ENCODE results near the gene ASB5. TPM values are rescaled to one million over a fixed set of nuclear protein-coding genes. Genes with fewer than 3 reads are reported as not detected.

ASB5 gene
- total RNA-seq, 1 experiment from 2014 or later: not detected

DNA sequence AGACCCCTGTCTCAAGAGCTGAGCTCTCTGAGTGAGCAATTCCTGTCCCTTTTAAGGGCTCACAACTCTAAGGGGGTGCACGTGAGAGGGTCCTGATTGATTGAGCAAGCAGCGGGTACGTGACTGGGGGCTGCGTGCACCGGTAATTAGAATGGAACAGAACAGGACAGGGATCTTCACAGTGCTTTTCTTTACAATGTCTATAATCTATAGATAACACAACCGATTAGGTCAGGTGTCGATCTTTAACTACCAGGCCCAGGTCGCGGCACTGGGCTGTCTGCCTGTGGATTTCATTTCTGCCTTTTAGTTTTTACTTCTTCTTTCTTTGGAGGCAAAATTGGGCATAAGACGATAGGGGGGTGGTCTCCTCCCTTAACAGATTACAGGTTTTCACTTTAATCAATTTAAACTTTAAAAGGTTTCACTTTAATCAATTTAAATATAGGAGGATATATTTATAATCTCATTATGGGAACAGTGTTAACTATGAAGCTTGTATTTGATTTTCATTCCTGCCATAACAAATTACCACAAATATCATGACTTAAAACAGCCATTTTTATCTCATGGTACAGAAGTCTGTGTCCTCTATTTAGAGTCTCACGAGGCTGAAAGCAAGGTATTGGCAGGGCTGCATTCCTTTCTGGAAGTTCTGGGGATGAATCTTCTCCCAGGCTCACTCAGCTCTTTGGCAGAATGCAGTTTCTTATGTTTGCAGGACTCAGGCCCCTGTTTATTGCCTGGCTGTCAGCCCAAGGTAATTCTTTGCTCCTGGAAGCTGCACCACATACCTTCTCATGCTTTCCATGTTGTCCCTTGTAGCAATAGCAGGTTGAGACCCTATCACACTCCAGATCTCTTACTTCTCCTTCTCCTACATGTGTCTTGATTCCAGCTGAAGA lies 78.9 kb downstream of the ASB5 start:
- no TSS peak for BruUV-seq (replicated peaks)
- ChIA-PET CTCF (no interaction called here), POLR2A (no interaction called here)
- no peak overlapping the region for H3K4me3 ChIP-seq (ENCODE audit: low read depth, low read length)
- no peak overlapping the region for H3K27ac Mint-ChIP-seq (ENCODE audit: unreplicated experiment)
- no peaks in the 10 kb centered on the region for H3K9me3 Mint-ChIP-seq (ENCODE audit: unreplicated experiment)
- DNase-seq: no peak
- no peaks in the 10 kb centered on the region for H3K4me1 ChIP-seq
- H3K9me3 ChIP-seq: no peaks in the 10 kb centered on the region
- H3K36me3 Mint-ChIP-seq (ENCODE audit: insufficient read depth, unreplicated experiment): no peaks in the 10 kb centered on the region
- H3K27me3 ChIP-seq (replicated peaks; ENCODE audit: control insufficient read depth, insufficient read depth, low read length): no peaks in the 10 kb centered on the region
- TF ChIP-seq, protein P1, sequence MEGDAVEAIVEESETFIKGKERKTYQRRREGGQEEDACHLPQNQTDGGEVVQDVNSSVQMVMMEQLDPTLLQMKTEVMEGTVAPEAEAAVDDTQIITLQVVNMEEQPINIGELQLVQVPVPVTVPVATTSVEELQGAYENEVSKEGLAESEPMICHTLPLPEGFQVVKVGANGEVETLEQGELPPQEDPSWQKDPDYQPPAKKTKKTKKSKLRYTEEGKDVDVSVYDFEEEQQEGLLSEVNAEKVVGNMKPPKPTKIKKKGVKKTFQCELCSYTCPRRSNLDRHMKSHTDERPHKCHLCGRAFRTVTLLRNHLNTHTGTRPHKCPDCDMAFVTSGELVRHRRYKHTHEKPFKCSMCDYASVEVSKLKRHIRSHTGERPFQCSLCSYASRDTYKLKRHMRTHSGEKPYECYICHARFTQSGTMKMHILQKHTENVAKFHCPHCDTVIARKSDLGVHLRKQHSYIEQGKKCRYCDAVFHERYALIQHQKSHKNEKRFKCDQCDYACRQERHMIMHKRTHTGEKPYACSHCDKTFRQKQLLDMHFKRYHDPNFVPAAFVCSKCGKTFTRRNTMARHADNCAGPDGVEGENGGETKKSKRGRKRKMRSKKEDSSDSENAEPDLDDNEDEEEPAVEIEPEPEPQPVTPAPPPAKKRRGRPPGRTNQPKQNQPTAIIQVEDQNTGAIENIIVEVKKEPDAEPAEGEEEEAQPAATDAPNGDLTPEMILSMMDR (IDR thresholded peaks at IDR 0.05; ENCODE audit: insufficient read depth in 1 of 2, low read depth in 1 of 2, low read length in 1 of 2, severe bottlenecking in 1 of 2, unreplicated experiment in 1 of 2): no peak
- no peak overlapping the region for H3K4me3 Mint-ChIP-seq (ENCODE audit: unreplicated experiment)
- peaks cover 8% of the 10 kb centered on the region for H3K27me3 Mint-ChIP-seq (ENCODE audit: insufficient read depth, unreplicated experiment)
- H3K4me1 Mint-ChIP-seq (ENCODE audit: low read depth, unreplicated experiment): no peaks in the 10 kb centered on the region
- H3K36me3 ChIP-seq (ENCODE audit: control insufficient read depth, insufficient read depth, low read length): no peaks in the 10 kb centered on the region
- intact Hi-C loops (cut with micrococcal nuclease; ENCODE audit: unreplicated experiment): no loop called here

DNA sequence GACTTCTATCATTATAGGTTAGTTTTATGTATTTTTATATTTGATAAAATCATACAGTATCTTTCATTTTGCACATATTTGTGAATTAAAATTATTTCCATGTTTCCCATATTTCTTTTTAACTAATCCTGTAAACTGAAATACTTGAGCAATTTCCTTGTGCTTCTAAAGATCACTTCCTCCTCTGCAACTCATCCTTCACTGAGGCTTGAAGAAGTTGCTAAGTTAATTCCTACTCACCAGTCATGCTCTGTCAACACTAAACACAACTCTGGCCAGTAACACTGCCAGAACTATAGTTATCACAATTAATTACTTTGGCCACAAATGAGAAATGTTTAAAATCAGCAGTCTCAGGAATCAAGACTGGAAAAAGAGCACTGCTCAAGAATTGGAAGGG lies 80.4 kb downstream of the ASB5 start:
- intact Hi-C loops (cut with micrococcal nuclease; ENCODE audit: unreplicated experiment): no loop called here
- Mint-ChIP-seq H3K27ac (ENCODE audit: unreplicated experiment) (no peak overlapping the region), H3K4me3 (ENCODE audit: unreplicated experiment) (no peak overlapping the region), H3K36me3 (ENCODE audit: insufficient read depth, unreplicated experiment) (no peaks in the 10 kb centered on the region), H3K9me3 (ENCODE audit: unreplicated experiment) (no peaks in the 10 kb centered on the region), H3K27me3 (ENCODE audit: insufficient read depth, unreplicated experiment) (peaks cover 8% of the 10 kb centered on the region), H3K4me1 (ENCODE audit: low read depth, unreplicated experiment) (no peaks in the 10 kb centered on the region)
- Histone ChIP-seq H3K27me3 (replicated peaks; ENCODE audit: control insufficient read depth, insufficient read depth, low read length) (no peaks in the 10 kb centered on the region), H3K9me3 (no peaks in the 10 kb centered on the region), H3K4me1 (no peaks in the 10 kb centered on the region), H3K4me3 (ENCODE audit: low read depth, low read length) (no peak overlapping the region), H3K36me3 (ENCODE audit: control insufficient read depth, insufficient read depth, low read length) (no peaks in the 10 kb centered on the region)
- CTCF ChIA-PET: no interaction called here
- no peak for DNase-seq
- TF ChIP-seq, protein P1 (IDR thresholded peaks at IDR 0.05; ENCODE audit: insufficient read depth in 1 of 2, low read depth in 1 of 2, low read length in 1 of 2, severe bottlenecking in 1 of 2, unreplicated experiment in 1 of 2): no peak
- no TSS peak for BruUV-seq (replicated peaks)
- POLR2A ChIA-PET: no interaction called here

DNA sequence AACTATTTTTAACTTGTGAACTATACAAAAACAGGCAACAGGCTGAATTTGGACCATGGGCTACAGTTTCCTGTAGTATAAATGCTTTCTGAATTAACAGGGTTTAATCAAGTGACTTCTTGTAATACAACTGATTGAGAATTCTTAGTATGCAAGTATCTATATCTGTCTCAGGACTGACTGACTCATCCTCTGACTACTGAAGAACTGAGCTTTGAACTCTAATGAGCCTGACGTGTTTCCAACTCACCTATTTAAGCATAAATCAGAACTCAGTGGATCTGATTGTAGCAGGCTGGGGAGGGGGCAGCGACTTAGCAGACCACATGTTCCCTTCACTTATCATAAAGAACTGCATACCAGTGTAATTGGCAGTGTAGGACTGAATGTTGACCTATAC lies 81.4 kb downstream of the ASB5 start:
- intact Hi-C loops (cut with micrococcal nuclease; ENCODE audit: unreplicated experiment): no loop called here

More for the DNA sequence above, 81.4 kb downstream of the ASB5 start:
- H3K4me3 ChIP-seq (ENCODE audit: low read depth, low read length): no peak overlapping the region
- no TSS peak for BruUV-seq (replicated peaks)
- no peaks in the 10 kb centered on the region for H3K36me3 ChIP-seq (ENCODE audit: control insufficient read depth, insufficient read depth, low read length)
- no peak overlapping the region for H3K4me3 Mint-ChIP-seq (ENCODE audit: unreplicated experiment)
- peaks cover 8% of the 10 kb centered on the region for H3K27me3 Mint-ChIP-seq (ENCODE audit: insufficient read depth, unreplicated experiment)
- H3K9me3 Mint-ChIP-seq (ENCODE audit: unreplicated experiment): no peaks in the 10 kb centered on the region
- no peaks in the 10 kb centered on the region for H3K4me1 Mint-ChIP-seq (ENCODE audit: low read depth, unreplicated experiment)
- no peaks in the 10 kb centered on the region for H3K27me3 ChIP-seq (replicated peaks; ENCODE audit: control insufficient read depth, insufficient read depth, low read length)
- H3K4me1 ChIP-seq: no peaks in the 10 kb centered on the region
- POLR2A ChIA-PET: no interaction called here
- no peak overlapping the region for H3K27ac Mint-ChIP-seq (ENCODE audit: unreplicated experiment)
- no peak for DNase-seq
- H3K36me3 Mint-ChIP-seq (ENCODE audit: insufficient read depth, unreplicated experiment): no peaks in the 10 kb centered on the region
- no peaks in the 10 kb centered on the region for H3K9me3 ChIP-seq
- CTCF ChIA-PET: no interaction called here
- TF ChIP-seq, protein P1 (IDR thresholded peaks at IDR 0.05; ENCODE audit: insufficient read depth in 1 of 2, low read depth in 1 of 2, low read length in 1 of 2, severe bottlenecking in 1 of 2, unreplicated experiment in 1 of 2): no peak
